Muscle of leg (tissue), 11 donors: ENCODE measurements around the gene TBX10. TPM values are rescaled to one million over a fixed set of nuclear protein-coding genes. Genes with fewer than 3 reads are reported as not detected.

Experiments
- DNase-seq: peaks from one replicate; pipeline ENCODE4 v3.0.0; 2013
- H3K27ac ChIP-seq: one replicate; pipeline ENCODE4 v1.5.1; 2013; ENCODE audit warnings: mild to moderate bottlenecking, low read length, control low read depth
- H3K27me3 ChIP-seq: one replicate; pipeline ENCODE4 v1.6.1; 2013; ENCODE audit warnings: low read length; ENCODE audit not compliant: control insufficient read depth, insufficient read depth
- H3K36me3 ChIP-seq: one replicate; pipeline ENCODE4 v1.6.1; 2013; ENCODE audit warnings: low read length; ENCODE audit not compliant: control insufficient read depth, insufficient read depth
- H3K4me1 ChIP-seq: one replicate; pipeline ENCODE4 v1.6.1; 2013; ENCODE audit warnings: low read length; ENCODE audit not compliant: control insufficient read depth, insufficient read depth
- H3K4me3 ChIP-seq: one replicate; pipeline ENCODE4 v1.5.1; 2013; ENCODE audit warnings: low read length, control low read depth
- H3K9me3 ChIP-seq: replicated peaks from 2 replicates; pipeline ENCODE4 v1.6.1; 2013; ENCODE audit warnings: low read depth, low read length; ENCODE audit not compliant: control insufficient read depth
- WGBS: methylation state at CpG from one replicate; pipeline ENCODE4 v1.1.5; 2013; ENCODE audit warnings: missing lambda C conversion rate; ENCODE audit not compliant: insufficient coverage; 5-methylcytosine and 5-hydroxymethylcytosine counted together
- polyA plus RNA-seq, 8 donors: library from polyadenylated mRNA; unstranded; fragments of 120-200 nt; gene quantifications; one replicate each; pipeline versions ENCODE4 v1.2.1 to v1.2.3, GENCODE V29; 2013; ENCODE audit warnings: inconsistent platforms in 1 of 8, low replicate concordance in 1 of 8; ENCODE audit not compliant: insufficient read length in 8 of 8, insufficient read depth in 1 of 8
- total RNA-seq: library from RNA; stranded (reverse); fragments of 120-200 nt; gene quantifications from one replicate; pipeline ENCODE4 v1.2.4, GENCODE V29; 2013

Gene TBX10
- total and polyA plus RNA-seq, 9 donors, result 0.40 TPM; not detected in 8

DNA sequence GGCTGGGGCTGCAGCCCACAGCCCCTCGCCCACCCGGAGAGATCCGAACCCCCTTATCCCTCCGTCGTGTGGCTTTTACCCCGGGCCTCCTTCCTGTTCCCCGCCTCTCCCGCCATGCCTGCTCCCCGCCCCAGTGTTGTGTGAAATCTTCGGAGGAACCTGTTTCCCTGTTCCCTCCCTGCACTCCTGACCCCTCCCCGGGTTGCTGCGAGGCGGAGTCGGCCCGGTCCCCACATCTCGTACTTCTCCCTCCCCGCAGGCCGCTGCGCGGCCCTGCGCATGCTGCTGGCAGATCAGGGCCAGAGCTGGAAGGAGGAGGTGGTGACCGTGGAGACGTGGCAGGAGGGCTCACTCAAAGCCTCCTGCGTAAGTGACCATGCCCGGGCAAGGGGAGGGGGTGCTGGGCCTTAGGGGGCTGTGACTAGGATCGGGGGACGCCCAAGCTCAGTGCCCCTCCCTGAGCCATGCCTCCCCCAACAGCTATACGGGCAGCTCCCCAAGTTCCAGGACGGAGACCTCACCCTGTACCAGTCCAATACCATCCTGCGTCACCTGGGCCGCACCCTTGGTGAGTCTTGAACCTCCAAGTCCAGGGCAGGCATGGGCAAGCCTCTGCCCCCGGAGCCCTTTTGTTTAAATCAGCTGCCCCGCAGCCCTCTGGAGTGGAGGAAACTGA, 55.2 kb downstream of the TBX10 start:
- Histone ChIP-seq H3K27ac (peak overlapping the region; percentile 92), H3K4me1 (peaks cover 20% of the 10 kb centered on the region), H3K36me3 (peaks cover 20% of the 10 kb centered on the region), H3K9me3 (no peaks in the 10 kb centered on the region), H3K27me3 (peaks cover 30% of the 10 kb centered on the region), H3K4me3 (peak overlapping the region; percentile 84)
- 21% methylated on average over 18 of the region's 33 CpGs for WGBS
- DNase-seq, result peak; percentile 83

DNA sequence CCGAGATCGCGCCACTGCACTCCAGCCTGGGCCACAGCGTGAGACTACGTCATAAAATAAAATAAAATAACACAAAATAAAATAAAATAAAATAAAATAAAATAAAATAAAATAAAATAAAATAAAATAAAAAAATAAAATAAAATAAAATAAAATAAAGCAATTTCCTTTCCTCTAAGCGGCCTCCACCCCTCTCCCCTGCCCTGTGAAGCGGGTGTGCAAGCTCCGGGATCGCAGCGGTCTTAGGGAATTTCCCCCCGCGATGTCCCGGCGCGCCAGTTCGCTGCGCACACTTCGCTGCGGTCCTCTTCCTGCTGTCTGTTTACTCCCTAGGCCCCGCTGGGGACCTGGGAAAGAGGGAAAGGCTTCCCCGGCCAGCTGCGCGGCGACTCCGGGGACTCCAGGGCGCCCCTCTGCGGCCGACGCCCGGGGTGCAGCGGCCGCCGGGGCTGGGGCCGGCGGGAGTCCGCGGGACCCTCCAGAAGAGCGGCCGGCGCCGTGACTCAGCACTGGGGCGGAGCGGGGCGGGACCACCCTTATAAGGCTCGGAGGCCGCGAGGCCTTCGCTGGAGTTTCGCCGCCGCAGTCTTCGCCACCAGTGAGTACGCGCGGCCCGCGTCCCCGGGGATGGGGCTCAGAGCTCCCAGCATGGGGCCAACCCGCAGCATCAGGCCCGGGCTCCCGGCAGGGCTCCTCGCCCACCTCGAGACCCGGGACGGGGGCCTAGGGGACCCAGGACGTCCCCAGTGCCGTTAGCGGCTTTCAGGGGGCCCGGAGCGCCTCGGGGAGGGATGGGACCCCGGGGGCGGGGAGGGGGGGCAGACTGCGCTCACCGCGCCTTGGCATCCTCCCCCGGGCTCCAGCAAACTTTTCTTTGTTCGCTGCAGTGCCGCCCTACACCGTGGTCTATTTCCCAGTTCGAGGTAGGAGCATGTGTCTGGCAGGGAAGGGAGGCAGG, 56.0 kb downstream of the TBX10 start, which contains the start of gene GSTP1:
GSTP1 (plus strand) TSS at position 566 of the 958 bp plus-strand sequence; CDS start at position 598, 32 bp downstream.
- H3K9me3 ChIP-seq, result no peaks in the 10 kb centered on the region
- peaks cover 20% of the 10 kb centered on the region for H3K4me1 ChIP-seq
- peak within 1 kb of the TSS; percentile 92 for H3K27ac ChIP-seq
- WGBS, result under 1% methylated on average over 65 of the region's 81 CpGs
- peaks cover 33% of the 10 kb centered on the region for H3K27me3 ChIP-seq
- peak; percentile 97 for DNase-seq
- peaks cover 20% of the 10 kb centered on the region for H3K36me3 ChIP-seq
- peak within 1 kb of the TSS; percentile 84 for H3K4me3 ChIP-seq

- DNase-seq, result no peak
- Histone ChIP-seq H3K36me3 (peaks cover 14% of the 10 kb centered on the region), H3K27me3 (peaks cover 41% of the 10 kb centered on the region), H3K27ac (no peak overlapping the region), H3K9me3 (no peaks in the 10 kb centered on the region), H3K4me3 (no peak overlapping the region), H3K4me1 (peaks cover 20% of the 10 kb centered on the region)
- no CpG with 5 or more reads among the region's 4 CpGs for WGBS
Observed at GRCh38 chr11:67582011-67582410, 57.6 kb downstream of the TBX10 start.

GRCh38 chr11:67581469-67581868, 58.1 kb downstream of the TBX10 start:
- no peak overlapping the region for H3K27ac ChIP-seq
- peaks cover 20% of the 10 kb centered on the region for H3K4me1 ChIP-seq
- H3K36me3 ChIP-seq, result peaks cover 14% of the 10 kb centered on the region
- WGBS, result 20% methylated on average over 7 of the region's 11 CpGs
- no peaks in the 10 kb centered on the region for H3K9me3 ChIP-seq
- DNase-seq, result no peak
- peaks cover 41% of the 10 kb centered on the region for H3K27me3 ChIP-seq
- no peak overlapping the region for H3K4me3 ChIP-seq

Other genes starting within 250 kb of the TBX10 start
- 7.9 TPM for gene RAD9A, start 247.8 kb downstream of the TBX10 start, total RNA-seq
- gene RAD9A, start 247.8 kb downstream of the TBX10 start, polyA plus RNA-seq, result 10 to 100 TPM in 5 of 8 donors, 1 to 10 TPM in 3; 6.9 to 14.2 (median 11.1) TPM
- gene PPP1CA, start 237.9 kb downstream of the TBX10 start, total RNA-seq, result 130 TPM
- 100 to 1,000 TPM; 127 to 150 (median 142) TPM for gene PPP1CA, start 237.9 kb downstream of the TBX10 start, polyA plus RNA-seq
- gene TBC1D10C, start 235.7 kb downstream of the TBX10 start, total RNA-seq, result 0.49 TPM
- 1 to 10 TPM; 1.4 to 7.2 (median 5.5) TPM for gene TBC1D10C, start 235.7 kb downstream of the TBX10 start, polyA plus RNA-seq
- gene CARNS1, start 224.1 kb downstream of the TBX10 start, total RNA-seq, result 29.2 TPM
- gene CARNS1, start 224.1 kb downstream of the TBX10 start, polyA plus RNA-seq, result 10 to 100 TPM; 30.6 to 80.7 (median 61.0) TPM
- 27.9 TPM for gene RPS6KB2, start 211.3 kb downstream of the TBX10 start, total RNA-seq
- gene RPS6KB2, start 211.3 kb downstream of the TBX10 start, polyA plus RNA-seq, result 10 to 100 TPM; 33.9 to 45.5 (median 39.2) TPM
- 0.84 TPM for gene PTPRCAP, start 202.1 kb downstream of the TBX10 start, total RNA-seq
- gene PTPRCAP, start 202.1 kb downstream of the TBX10 start, polyA plus RNA-seq, result 1 to 10 TPM; 1.0 to 1.5 (median 1.3) TPM
- 28.8 TPM for gene CORO1B, start 196.3 kb downstream of the TBX10 start, total RNA-seq
- 10 to 100 TPM; 24.2 to 42.4 (median 33.4) TPM for gene CORO1B, start 196.3 kb downstream of the TBX10 start, polyA plus RNA-seq
- not detected for gene GPR152, start 187.0 kb downstream of the TBX10 start, total RNA-seq
- gene GPR152, start 187.0 kb downstream of the TBX10 start, polyA plus RNA-seq, result not detected
- gene CABP4, start 184.4 kb downstream of the TBX10 start, total RNA-seq, result 0.66 TPM
- gene CABP4, start 184.4 kb downstream of the TBX10 start, polyA plus RNA-seq, result 1 to 10 TPM in 2 of 8 donors, under 1 TPM in 6; 0.29 to 1.2 (median 0.73) TPM
- 16.1 TPM for gene TMEM134, start 170.5 kb downstream of the TBX10 start, total RNA-seq
- gene TMEM134, start 170.5 kb downstream of the TBX10 start, polyA plus RNA-seq, result 10 to 100 TPM; 42.6 to 71.5 (median 47.2) TPM
- gene AIP, start 156.7 kb downstream of the TBX10 start, total RNA-seq, result 59.5 TPM
- gene AIP, start 156.7 kb downstream of the TBX10 start, polyA plus RNA-seq, result 10 to 100 TPM; 41.2 to 60.3 (median 52.1) TPM
- gene PITPNM1, start 134.4 kb downstream of the TBX10 start, total RNA-seq, result 4.9 TPM
- 10 to 100 TPM in 1 of 8 donors, 1 to 10 TPM in 7; 6.0 to 11.6 (median 8.8) TPM for gene PITPNM1, start 134.4 kb downstream of the TBX10 start, polyA plus RNA-seq
- 7.9 TPM for gene CDK2AP2, start 131.6 kb downstream of the TBX10 start, total RNA-seq
- 10 to 100 TPM; 18.2 to 25.4 (median 19.6) TPM for gene CDK2AP2, start 131.6 kb downstream of the TBX10 start, polyA plus RNA-seq
- gene CABP2, start 116.3 kb downstream of the TBX10 start, total RNA-seq, result not detected
- gene CABP2, start 116.3 kb downstream of the TBX10 start, polyA plus RNA-seq, result not detected
- 328 TPM for gene GSTP1, start 56.0 kb downstream of the TBX10 start, total RNA-seq
- gene GSTP1, start 56.0 kb downstream of the TBX10 start, polyA plus RNA-seq, result 100 to 1,000 TPM; 232 to 335 (median 268) TPM
- 147 TPM for gene NDUFV1, start 32.8 kb downstream of the TBX10 start, total RNA-seq
- 100 to 1,000 TPM; 126 to 173 (median 154) TPM for gene NDUFV1, start 32.8 kb downstream of the TBX10 start, polyA plus RNA-seq
- gene NUDT8, start 9.8 kb downstream of the TBX10 start, total RNA-seq, result 4.7 TPM
- 1 to 10 TPM; 3.4 to 5.8 (median 4.2) TPM for gene NUDT8, start 9.8 kb downstream of the TBX10 start, polyA plus RNA-seq
- 0.22 TPM for gene ACY3, start 11.0 kb upstream of the TBX10 start, total RNA-seq
- 1 to 10 TPM in 1 of 8 donors, under 1 TPM in 7; 0.15 to 5.9 (median 0.51) TPM for gene ACY3, start 11.0 kb upstream of the TBX10 start, polyA plus RNA-seq
- 0.09 TPM for gene ALDH3B2, start 34.9 kb upstream of the TBX10 start, total RNA-seq
- gene ALDH3B2, start 34.9 kb upstream of the TBX10 start, polyA plus RNA-seq, result 1 to 10 TPM in 1 of 8 donors, under 1 TPM in 3, not detected in 4; 0.11 to 4.5 (median 0.41) TPM